Subcutaneous adipose tissue (tissue), 4 donors: ENCODE data around the gene TRHDE. TPM values are rescaled to one million over a fixed set of nuclear protein-coding genes. Genes with fewer than 3 reads are reported as not detected.

Source experiments
- CTCF ChIP-seq: fragments of 450-650 bp; IDR thresholded peaks from one replicate; pipeline ENCODE4 v1.5.1; 2016; ENCODE audit warnings: low read depth, mild to moderate bottlenecking, control low read depth, antibody characterized with exemption, moderate library complexity
- total RNA-seq, 4 donors: library from RNA; depleted of rRNA; stranded (reverse); fragments of >200 nt; gene quantifications; one replicate each; pipeline ENCODE4 v1.1.0, GENCODE V29; 2016

Gene TRHDE
- total RNA-seq, 4 donors from 2014 or later, result 17.7 to 30.9 (median 26.1) TPM

GRCh38 chr12:72268386-72268785, 3.8 kb upstream of the TRHDE start:
- TF ChIP-seq CTCF, result no peak

- no peak for TF ChIP-seq CTCF
These were observed 2.7 kb upstream of the TRHDE start for GRCh38 chr12:72269491-72269890.

- no peak for TF ChIP-seq CTCF
These were observed 1.9 kb upstream of the TRHDE start for GRCh38 chr12:72270246-72270645.

GRCh38 chr12:72270961-72271360, 1.2 kb upstream of the TRHDE start:
- no peak for TF ChIP-seq CTCF

GRCh38 chr12:72271451-72272090, 599 bp upstream of the TRHDE start:
- no peak for TF ChIP-seq CTCF

GRCh38 chr12:72272731-72273498, 745 bp downstream of the TRHDE start:
- no peak for TF ChIP-seq CTCF

- TF ChIP-seq CTCF, result no peak
These were observed 1.3 kb downstream of the TRHDE start for GRCh38 chr12:72273499-72273837.
